HepG2 (cell line): ENCODE data around the gene ABTB2. TPM values are rescaled to one million over a fixed set of nuclear protein-coding genes. Genes with fewer than 3 reads are reported as not detected.

Experiments
- HNF4A ChIP-seq: sonication (generic); formaldehyde crosslinking; IDR thresholded peaks from 2 replicates; pipeline ENCODE4 v1.4.0; 2020; ENCODE audit warnings: missing genetic modification reagents
- HNRNPL ChIP-seq: fragments of 200-400 bp; formaldehyde crosslinking; IDR thresholded peaks from 2 replicates; pipeline ENCODE4 v1.6.1; 2017; ENCODE audit warnings: mild to moderate bottlenecking, low read depth, low read length
- KMT2A ChIP-seq: sonication (generic); formaldehyde crosslinking; IDR thresholded peaks from 2 replicates; pipeline ENCODE4 v1.4.0; 2020; ENCODE audit warnings: missing genetic modification reagents
- MBD4 ChIP-seq: IDR thresholded peaks from 2 replicates; pipeline ENCODE4 v1.6.1; 2012; ENCODE audit warnings: low read length, inconsistent platforms, borderline replicate concordance
- MIER3 ChIP-seq: IDR thresholded peaks from 2 replicates; pipeline ENCODE4 v1.6.1; 2016; ENCODE audit warnings: missing compliant biosample characterization, borderline replicate concordance
- NCOR1 ChIP-seq: fragments of 200-600 bp; sonication (generic); IDR thresholded peaks from 2 replicates; pipeline ENCODE4 v1.7.0; 2017; ENCODE audit warnings: antibody characterized with exemption, low read length, borderline replicate concordance
- RARA ChIP-seq: IDR thresholded peaks from 2 replicates; pipeline ENCODE4 v1.6.1; 2016; ENCODE audit warnings: missing genetic modification reagents, missing compliant biosample characterization
- SOX13 ChIP-seq, 3 experiments: fragments of 450-650 bp in 1 of 3; sonication (generic) in 1 of 3; formaldehyde crosslinking in 1 of 3; IDR thresholded peaks in 2 of 3; conservative IDR thresholded peaks in 1 of 3; 2 replicates each; pipeline versions ENCODE4 v1.5.0 to v1.6.1; 2016 to 2020; ENCODE audit warnings: antibody characterized with exemption in 1 of 3, mild to moderate bottlenecking in 1 of 3, missing compliant biosample characterization in 1 of 3, missing genetic modification reagents in 1 of 3, moderate library complexity in 1 of 3
- SPEN ChIP-seq: sonication (generic); formaldehyde crosslinking; IDR thresholded peaks from 2 replicates; pipeline ENCODE4 v1.5.1; 2020; ENCODE audit warnings: low read depth, mild to moderate bottlenecking, missing genetic modification reagents
- TBX3 ChIP-seq: fragments of 450-650 bp; IDR thresholded peaks from 2 replicates; pipeline ENCODE4 v1.6.1; 2017; ENCODE audit warnings: antibody characterized with exemption, mild to moderate bottlenecking, inconsistent platforms, borderline replicate concordance
- ZNF205 ChIP-seq: IDR thresholded peaks from 2 replicates; pipeline ENCODE4 v1.6.1; 2018; ENCODE audit warnings: missing biosample characterization, missing genetic modification reagents
- ZNF251 ChIP-seq: sonication (generic); formaldehyde crosslinking; IDR thresholded peaks from 2 replicates; pipeline ENCODE4 v1.9.0; 2021; ENCODE audit warnings: mild to moderate bottlenecking, missing genetic modification reagents
- ZNF337 ChIP-seq: sonication (generic); formaldehyde crosslinking; IDR thresholded peaks from 2 replicates; pipeline ENCODE4 v1.5.1; 2020; ENCODE audit warnings: missing genetic modification reagents, low read depth, mild to moderate bottlenecking, borderline replicate concordance
- ZNF605 ChIP-seq: sonication (generic); formaldehyde crosslinking; IDR thresholded peaks from 2 replicates; pipeline ENCODE4 v1.8.0; 2022; ENCODE audit warnings: mild to moderate bottlenecking, missing genetic modification reagents
- ZNF788 ChIP-seq: sonication (generic); formaldehyde crosslinking; IDR thresholded peaks from 2 replicates; pipeline ENCODE4 v1.5.0; 2020; ENCODE audit warnings: mild to moderate bottlenecking, missing genetic modification reagents, borderline replicate concordance
- polyA plus RNA-seq, 8 experiments: library from polyadenylated mRNA; depleted of rRNA in 3 of 8; stranded (reverse) in 7 of 8; unstranded in 1 of 8; fragments of >200 nt; fragmentation: Illumina TruSeq in 4 of 8; extraction: Trizol in 4 of 8; gene quantifications; 2 replicates each; pipeline versions ENCODE4 v1.2.1 to v1.2.3, GENCODE V29; 2011 to 2016; ENCODE audit warnings: low read depth in 4 of 8, missing spikeins in 1 of 8, mixed read lengths in 1 of 8; ENCODE audit not compliant: insufficient read depth in 1 of 8
- total RNA-seq, 5 experiments: library from RNA; depleted of rRNA; stranded (reverse); fragments of >200 nt; fragmentation: Illumina TruSeq; extraction: Trizol; gene quantifications; 2 replicates each; pipeline ENCODE4 v1.2.3, GENCODE V29; 2016; ENCODE audit warnings: low read depth in 1 of 5
- TF ChIP-seq, protein P1 (sequence below), 2 experiments: sonication (generic) in 1 of 2; formaldehyde crosslinking in 1 of 2; IDR thresholded peaks; 2 replicates each; pipeline versions ENCODE4 v1.4.0 to v1.6.1; 2016 to 2020; ENCODE audit warnings: borderline replicate concordance in 1 of 2, low read depth in 1 of 2, mild to moderate bottlenecking in 1 of 2, missing genetic modification reagents in 1 of 2
- TF ChIP-seq, protein P2 (sequence below): sonication (generic); formaldehyde crosslinking; IDR thresholded peaks from 2 replicates; pipeline ENCODE4 v1.4.0; 2020; ENCODE audit warnings: mild to moderate bottlenecking, missing genetic modification reagents
- TF ChIP-seq, protein P3 (sequence below): IDR thresholded peaks from 2 replicates; pipeline ENCODE4 v1.6.1; 2012; ENCODE audit warnings: inconsistent platforms
- TF ChIP-seq, protein P4 (sequence below): sonication (generic); formaldehyde crosslinking; IDR thresholded peaks from 2 replicates; pipeline ENCODE4 v1.5.0; 2020; ENCODE audit warnings: mild to moderate bottlenecking, missing genetic modification reagents

The ABTB2 gene
- total and polyA plus RNA-seq, 2 of the 13 experiments (the other 11 are each of a cell fraction or from before 2014, with no cell fraction given): 5.1 to 15.4 TPM

DNA sequence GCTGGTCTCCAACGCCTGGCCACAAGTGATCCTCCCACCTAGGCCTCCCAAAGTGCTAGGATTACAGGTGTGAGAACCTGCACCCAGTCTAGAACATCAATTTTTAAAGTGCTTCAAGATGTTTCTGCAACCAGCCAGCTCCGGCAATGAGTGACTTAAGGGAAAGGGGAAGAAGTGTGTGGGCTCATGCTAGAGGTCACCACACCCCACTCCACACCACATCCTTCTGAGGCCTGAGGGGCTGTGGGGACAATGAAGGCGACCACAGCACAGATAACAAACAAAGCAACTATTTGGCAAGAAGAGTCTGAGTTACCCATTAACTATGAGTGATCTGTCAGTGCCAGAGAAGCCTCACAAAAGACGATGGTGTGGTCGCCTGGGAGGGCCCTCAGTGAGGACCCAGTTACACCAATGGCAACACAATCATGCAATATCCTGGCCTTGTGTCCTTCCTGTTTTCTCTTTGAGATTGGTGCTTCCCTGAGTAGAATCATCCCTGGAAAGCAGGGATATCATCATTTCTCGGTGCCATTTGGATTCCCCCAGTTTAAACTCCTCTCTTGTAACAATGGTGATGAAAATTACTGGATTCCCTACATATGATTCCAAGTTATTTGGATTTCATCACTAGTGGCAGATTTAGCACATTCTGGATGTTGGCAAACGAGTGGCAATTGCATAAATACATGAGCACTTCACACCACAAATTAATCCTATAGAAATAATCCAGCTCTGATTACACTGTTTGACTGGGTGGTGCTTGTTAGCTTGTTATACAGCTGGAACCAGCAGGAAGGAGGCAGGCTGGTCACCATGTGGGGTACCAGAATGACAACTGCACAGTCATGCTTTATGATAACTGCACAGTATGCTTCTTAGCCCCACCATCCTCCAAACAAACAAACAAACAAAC lies 18.4 kb downstream of the ABTB2 start (continued):
- TF ChIP-seq, protein P1, sequence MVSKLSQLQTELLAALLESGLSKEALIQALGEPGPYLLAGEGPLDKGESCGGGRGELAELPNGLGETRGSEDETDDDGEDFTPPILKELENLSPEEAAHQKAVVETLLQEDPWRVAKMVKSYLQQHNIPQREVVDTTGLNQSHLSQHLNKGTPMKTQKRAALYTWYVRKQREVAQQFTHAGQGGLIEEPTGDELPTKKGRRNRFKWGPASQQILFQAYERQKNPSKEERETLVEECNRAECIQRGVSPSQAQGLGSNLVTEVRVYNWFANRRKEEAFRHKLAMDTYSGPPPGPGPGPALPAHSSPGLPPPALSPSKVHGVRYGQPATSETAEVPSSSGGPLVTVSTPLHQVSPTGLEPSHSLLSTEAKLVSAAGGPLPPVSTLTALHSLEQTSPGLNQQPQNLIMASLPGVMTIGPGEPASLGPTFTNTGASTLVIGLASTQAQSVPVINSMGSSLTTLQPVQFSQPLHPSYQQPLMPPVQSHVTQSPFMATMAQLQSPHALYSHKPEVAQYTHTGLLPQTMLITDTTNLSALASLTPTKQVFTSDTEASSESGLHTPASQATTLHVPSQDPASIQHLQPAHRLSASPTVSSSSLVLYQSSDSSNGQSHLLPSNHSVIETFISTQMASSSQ (IDR thresholded peaks at IDR 0.05; ENCODE audit: low read depth): peak; percentile 97
- TF ChIP-seq, protein P1 (CRISPR knock-in tag; IDR thresholded peaks at IDR 0.05; ENCODE audit: borderline replicate concordance): peak; percentile 99
- TF ChIP-seq, protein P2, sequence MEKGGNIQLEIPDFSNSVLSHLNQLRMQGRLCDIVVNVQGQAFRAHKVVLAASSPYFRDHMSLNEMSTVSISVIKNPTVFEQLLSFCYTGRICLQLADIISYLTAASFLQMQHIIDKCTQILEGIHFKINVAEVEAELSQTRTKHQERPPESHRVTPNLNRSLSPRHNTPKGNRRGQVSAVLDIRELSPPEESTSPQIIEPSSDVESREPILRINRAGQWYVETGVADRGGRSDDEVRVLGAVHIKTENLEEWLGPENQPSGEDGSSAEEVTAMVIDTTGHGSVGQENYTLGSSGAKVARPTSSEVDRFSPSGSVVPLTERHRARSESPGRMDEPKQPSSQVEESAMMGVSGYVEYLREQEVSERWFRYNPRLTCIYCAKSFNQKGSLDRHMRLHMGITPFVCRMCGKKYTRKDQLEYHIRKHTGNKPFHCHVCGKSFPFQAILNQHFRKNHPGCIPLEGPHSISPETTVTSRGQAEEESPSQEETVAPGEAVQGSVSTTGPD (CRISPR knock-in tag): 0 out of 2 replicates have a peak, but pooled peaks have one; percentile 46
- TF ChIP-seq MBD4 (peak; percentile 26; the same call in 1 of the 2 replicates), ZNF205 (CRISPR knock-in tag) (0 out of 2 replicates have a peak, but pooled peaks have one; percentile 19), MIER3 (peak; percentile 64; the same call in 1 of the 2 replicates), RARA (CRISPR knock-in tag) (peak; percentile 96), HNRNPL (no peak), SOX13 (IDR thresholded peaks at IDR 0.05) (peak; percentile 89), SOX13 (CRISPR knock-in tag; conservative IDR thresholded peaks at IDR 0.05 in 1 of 2, IDR thresholded peaks at IDR 0.05 in 1 of 2) (peak in 1 of 2 experiments; percentile 98; a peak in 2 of 4 replicates), TBX3 (no peak), ZNF605 (CRISPR knock-in tag) (peak; percentile 38; the same call in 1 of the 2 replicates), ZNF337 (CRISPR knock-in tag) (no peak), SPEN (CRISPR knock-in tag) (peak; percentile 48; the same call in 1 of the 2 replicates), ZNF251 (CRISPR knock-in tag) (no peak), ZNF788 (CRISPR knock-in tag) (peak; percentile 70; the same call in 1 of the 2 replicates), HNF4A (peak; percentile 49), KMT2A (CRISPR knock-in tag) (peak; percentile 66; the same call in 1 of the 2 replicates), NCOR1 (peak; percentile 41; the same call in 1 of the 2 replicates)
- TF ChIP-seq, protein P3, sequence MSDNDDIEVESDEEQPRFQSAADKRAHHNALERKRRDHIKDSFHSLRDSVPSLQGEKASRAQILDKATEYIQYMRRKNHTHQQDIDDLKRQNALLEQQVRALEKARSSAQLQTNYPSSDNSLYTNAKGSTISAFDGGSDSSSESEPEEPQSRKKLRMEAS: peak; percentile 52; the same call in 1 of the 2 replicates
- TF ChIP-seq, protein P4, sequence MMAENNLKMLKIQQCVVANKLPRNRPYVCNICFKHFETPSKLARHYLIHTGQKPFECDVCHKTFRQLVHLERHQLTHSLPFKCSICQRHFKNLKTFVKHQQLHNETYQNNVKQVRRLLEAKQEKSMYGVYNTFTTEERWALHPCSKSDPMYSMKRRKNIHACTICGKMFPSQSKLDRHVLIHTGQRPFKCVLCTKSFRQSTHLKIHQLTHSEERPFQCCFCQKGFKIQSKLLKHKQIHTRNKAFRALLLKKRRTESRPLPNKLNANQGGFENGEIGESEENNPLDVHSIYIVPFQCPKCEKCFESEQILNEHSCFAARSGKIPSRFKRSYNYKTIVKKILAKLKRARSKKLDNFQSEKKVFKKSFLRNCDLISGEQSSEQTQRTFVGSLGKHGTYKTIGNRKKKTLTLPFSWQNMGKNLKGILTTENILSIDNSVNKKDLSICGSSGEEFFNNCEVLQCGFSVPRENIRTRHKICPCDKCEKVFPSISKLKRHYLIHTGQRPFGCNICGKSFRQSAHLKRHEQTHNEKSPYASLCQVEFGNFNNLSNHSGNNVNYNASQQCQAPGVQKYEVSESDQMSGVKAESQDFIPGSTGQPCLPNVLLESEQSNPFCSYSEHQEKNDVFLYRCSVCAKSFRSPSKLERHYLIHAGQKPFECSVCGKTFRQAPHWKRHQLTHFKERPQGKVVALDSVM (CRISPR knock-in tag): peak; percentile 91
